Measurements from ENCODE around the gene C1RL. TPM values are rescaled to one million over a fixed set of nuclear protein-coding genes. Genes with fewer than 3 reads are reported as not detected.

Gene C1RL
- total and polyA plus RNA-seq, 10 donors = 19.1 to 126 (median 84.4) TPM

DNA sequence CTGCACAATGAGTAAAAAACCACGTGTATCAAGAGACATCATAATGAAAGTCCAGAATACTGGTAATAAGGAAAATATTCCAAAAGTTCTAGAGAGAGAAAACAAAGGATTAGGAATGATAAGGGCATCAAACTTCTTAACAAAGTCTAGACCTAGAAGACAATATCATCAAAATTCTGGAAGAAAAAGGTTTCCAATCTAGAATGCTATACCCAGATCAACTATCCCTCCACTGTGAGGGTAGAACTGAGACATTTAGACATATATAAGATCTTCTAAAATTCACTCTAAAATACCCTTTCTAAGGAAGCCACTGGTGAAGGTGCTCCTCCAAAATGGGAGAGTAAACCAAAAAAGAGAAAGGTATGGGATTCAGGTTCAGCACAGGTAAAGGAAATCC, 2.9 kb downstream of the C1RL start:
- Histone ChIP-seq H3K27me3 (replicated peaks in 1 of 7) (no peaks in the 10 kb centered on the region), H3K4me3 (no peak overlapping the region), H3K4me1 (peaks cover 9 to 91% (median 40%) of the 10 kb centered on the region in 6 donors), H3K9me3 (peaks cover 0 to 15% (median 11%) of the 10 kb centered on the region in 8 donors), H3K36me3 (peaks cover 0 to 45% (median 19%) of the 10 kb centered on the region in 6 donors), H3K27ac (peak overlapping the region in 2 of 8 donors; percentile 96 to 98)
- DNase-seq = no peak
- WGBS, 5 donors = 84 to 98% (median 95%) methylated on average over 1 of the region's 1 CpG
- intact Hi-C loops (cut with DNase I; ENCODE audit: low total_unique reads) = no loop called here
- TF ChIP-seq POLR2A (IDR thresholded peaks at IDR 0.05) (no peak), CTCF (IDR thresholded peaks at IDR 0.05 in 8 of 11, conservative IDR thresholded peaks at IDR 0.05 in 3 of 11) (no peak), POLR2AphosphoS5 (IDR thresholded peaks at IDR 0.05) (no peak)

DNA sequence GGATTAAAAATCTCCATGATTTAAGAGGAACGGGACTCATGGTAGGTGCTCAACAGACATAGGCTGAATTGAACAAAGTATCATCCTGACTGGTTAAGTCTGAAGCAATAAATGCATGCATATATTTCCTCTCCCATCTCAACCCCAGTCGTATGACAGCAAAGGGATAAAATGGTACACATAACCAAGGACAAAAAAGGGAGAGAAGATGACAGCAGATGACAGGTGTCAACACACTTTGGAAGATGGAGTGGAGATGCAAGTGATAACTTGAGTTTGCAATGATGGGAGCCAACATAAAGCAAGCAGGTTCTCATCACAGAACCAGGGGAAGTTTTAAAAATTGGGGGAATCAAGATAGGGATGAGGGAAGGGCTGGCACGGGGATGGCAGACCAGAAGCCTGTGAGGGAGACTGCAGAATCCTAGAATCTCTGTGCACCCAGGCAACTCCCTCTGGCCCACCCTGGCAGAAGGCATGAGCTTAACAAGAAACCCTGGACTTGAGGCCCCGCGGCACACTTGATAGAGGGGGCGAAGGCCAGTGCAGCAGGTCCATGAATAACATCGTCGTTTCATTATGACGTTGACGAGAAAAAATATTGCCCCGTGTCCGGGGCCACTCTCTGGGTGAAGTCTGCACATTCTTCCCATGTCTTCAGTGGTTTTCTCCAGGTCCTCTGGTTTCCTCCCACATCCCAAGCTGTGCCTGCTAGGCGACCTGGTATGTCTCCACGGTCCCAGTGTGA, 5.0 kb downstream of the C1RL start:
- WGBS, 5 donors = 92 to 96% (median 93%) methylated on average over 14 of the region's 14 CpGs
- TF ChIP-seq CTCF (IDR thresholded peaks at IDR 0.05 in 8 of 11, conservative IDR thresholded peaks at IDR 0.05 in 3 of 11) (no peak), POLR2AphosphoS5 (IDR thresholded peaks at IDR 0.05) (no peak), POLR2A (IDR thresholded peaks at IDR 0.05) (no peak)
- Histone ChIP-seq H3K4me3 (no peak overlapping the region), H3K27me3 (replicated peaks in 1 of 7) (no peaks in the 10 kb centered on the region), H3K9me3 (peaks cover 0 to 15% (median 11%) of the 10 kb centered on the region in 8 donors), H3K4me1 (peaks cover 0 to 80% (median 23%) of the 10 kb centered on the region in 6 donors), H3K36me3 (peaks cover 0 to 66% (median 24%) of the 10 kb centered on the region in 6 donors), H3K27ac (no peak overlapping the region)
- intact Hi-C loops (cut with DNase I; ENCODE audit: low total_unique reads) = no loop called here
- no peak for DNase-seq

DNA sequence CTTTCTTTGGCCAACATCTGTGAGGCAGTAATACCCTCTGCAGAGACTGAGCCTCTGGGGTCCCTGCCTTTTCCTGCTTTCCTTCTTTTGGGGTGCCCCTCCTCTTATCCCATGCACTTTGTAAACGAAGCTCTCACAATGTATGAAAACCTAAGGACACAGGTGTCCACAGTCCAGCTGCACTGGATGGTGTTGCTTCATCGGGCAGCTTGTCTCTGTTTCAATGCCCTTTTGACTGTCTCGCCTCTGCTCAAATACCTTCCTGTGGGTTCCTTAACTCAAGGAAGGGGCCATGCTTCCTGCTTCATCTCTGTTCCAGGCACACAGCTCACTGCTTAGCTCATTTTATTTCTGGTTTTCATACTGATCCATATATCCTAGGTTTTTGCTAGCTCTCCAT, 6.4 kb downstream of the C1RL start:
- no peaks in the 10 kb centered on the region for H3K27me3 ChIP-seq (replicated peaks in 1 of 7)
- no peak for DNase-seq
- peak overlapping the region in 1 of 8 donors; percentile 4 for H3K27ac ChIP-seq
- 46 to 63% (median 52%) methylated on average over 3 of the region's 3 CpGs for WGBS, 5 donors
- TF ChIP-seq POLR2A (IDR thresholded peaks at IDR 0.05) (no peak), POLR2AphosphoS5 (IDR thresholded peaks at IDR 0.05) (no peak), CTCF (IDR thresholded peaks at IDR 0.05 in 8 of 11, conservative IDR thresholded peaks at IDR 0.05 in 3 of 11) (no peak)
- peaks cover 0 to 80% (median 28%) of the 10 kb centered on the region in 6 donors for H3K36me3 ChIP-seq
- H3K9me3 ChIP-seq = peaks cover 0 to 15% (median 11%) of the 10 kb centered on the region in 8 donors
- peaks cover 0 to 69% (median 16%) of the 10 kb centered on the region in 6 donors for H3K4me1 ChIP-seq
- H3K4me3 ChIP-seq = no peak overlapping the region
- intact Hi-C loops (cut with DNase I; ENCODE audit: low total_unique reads) = no loop called here

DNA sequence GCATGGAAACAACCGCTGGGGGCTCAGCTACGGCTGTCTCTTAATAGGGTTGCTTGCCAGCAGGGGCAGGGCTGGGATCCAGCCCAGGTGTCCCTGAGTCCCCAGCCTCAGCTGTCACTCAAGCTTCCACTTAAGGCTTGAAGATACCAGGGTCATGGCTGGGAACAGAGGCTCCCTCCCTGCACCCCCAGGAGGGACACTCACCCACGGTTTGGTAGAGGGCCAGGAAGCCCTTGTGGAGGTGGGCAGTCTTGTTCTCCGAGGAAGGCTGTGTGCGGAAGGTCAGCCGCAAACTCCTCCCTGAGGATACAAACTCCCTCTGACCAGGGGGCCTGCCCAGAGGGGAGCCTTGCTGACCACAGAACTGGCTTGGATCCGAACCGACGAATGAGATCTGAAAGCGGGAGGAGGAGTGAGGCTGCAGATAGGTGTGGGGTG, 7.3 kb downstream of the C1RL start:
- intact Hi-C loops (cut with DNase I; ENCODE audit: low total_unique reads) = no loop called here
- DNase-seq = no peak
- 86 to 93% (median 89%) methylated on average over 10 of the region's 10 CpGs for WGBS, 5 donors
- TF ChIP-seq POLR2AphosphoS5 (IDR thresholded peaks at IDR 0.05) = peak in 1 of 3 donors; percentile 20
- TF ChIP-seq POLR2A (IDR thresholded peaks at IDR 0.05) = no peak
- Histone ChIP-seq H3K4me3 (no peak overlapping the region), H3K27me3 (replicated peaks in 1 of 7) (no peaks in the 10 kb centered on the region), H3K36me3 (peaks cover 0 to 88% (median 28%) of the 10 kb centered on the region in 6 donors), H3K4me1 (peaks cover 0 to 60% (median 7%) of the 10 kb centered on the region in 6 donors), H3K27ac (peak overlapping the region in 3 of 8 donors; percentile 7 to 40 (median 25)), H3K9me3 (peaks cover 0 to 15% (median 11%) of the 10 kb centered on the region in 8 donors)

Data from spleen (tissue), 11 donors.